ENCODE measurements around the gene FGGY.

FGGY gene

DNA sequence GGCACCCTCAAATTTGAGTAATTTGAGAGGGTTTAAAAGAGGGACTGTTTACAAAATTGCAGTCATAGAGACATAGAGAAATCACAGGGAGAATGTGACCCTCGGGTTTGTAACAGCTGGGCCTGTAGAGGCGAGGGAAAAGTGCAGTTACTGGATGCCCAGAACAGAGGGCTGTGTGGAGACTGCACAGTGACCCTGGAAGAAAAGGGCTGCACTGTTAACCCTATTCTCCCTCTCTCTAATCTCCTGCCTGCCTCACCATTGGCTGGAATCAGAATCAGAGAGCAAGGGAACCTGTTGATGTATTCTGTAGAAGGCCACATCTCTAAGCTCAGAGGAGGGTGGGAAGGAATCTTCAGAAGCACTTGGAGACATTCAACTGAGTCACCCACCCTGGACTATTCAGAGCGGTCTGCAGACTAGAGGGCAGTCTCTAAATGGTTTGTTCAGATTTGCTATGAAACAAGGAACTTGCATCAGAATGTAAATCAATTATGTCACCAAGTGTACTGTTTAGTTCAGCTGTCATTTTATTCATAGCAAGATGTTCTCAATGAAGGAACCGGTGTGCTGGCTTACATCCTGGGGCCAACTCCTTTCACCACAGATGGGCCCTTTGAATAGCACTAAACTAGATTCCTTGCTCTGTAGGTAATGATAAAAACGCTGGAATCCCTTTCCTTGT lies 385.6 kb downstream of the FGGY start:
- DNase-seq (ENCODE audit: low spot score) = no peak

DNA sequence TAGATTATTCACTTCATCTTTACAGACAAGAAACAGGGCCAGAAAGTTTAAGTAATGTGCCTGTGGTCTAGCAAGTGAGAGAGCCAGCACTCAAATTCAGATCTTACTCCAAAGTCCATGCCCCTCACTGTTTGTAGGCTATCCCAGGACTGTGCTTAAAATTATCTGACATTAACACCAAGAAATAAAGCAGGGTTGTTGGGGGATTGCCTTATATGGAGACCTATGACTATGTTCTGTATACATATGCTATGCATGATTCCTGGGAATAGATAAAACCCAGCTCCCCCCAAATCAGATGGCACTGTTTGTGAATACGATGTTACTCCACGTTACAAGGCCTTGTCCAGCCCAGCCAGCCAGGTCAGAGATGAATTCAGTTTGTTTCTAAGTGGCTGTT lies 386.3 kb downstream of the FGGY start:
- DNase-seq (ENCODE audit: low spot score) = no peak

- DNase-seq (ENCODE audit: low spot score) = no peak
Measured at GRCh38 chr1:59684698-59685097, 387.8 kb downstream of the FGGY start.

DNA sequence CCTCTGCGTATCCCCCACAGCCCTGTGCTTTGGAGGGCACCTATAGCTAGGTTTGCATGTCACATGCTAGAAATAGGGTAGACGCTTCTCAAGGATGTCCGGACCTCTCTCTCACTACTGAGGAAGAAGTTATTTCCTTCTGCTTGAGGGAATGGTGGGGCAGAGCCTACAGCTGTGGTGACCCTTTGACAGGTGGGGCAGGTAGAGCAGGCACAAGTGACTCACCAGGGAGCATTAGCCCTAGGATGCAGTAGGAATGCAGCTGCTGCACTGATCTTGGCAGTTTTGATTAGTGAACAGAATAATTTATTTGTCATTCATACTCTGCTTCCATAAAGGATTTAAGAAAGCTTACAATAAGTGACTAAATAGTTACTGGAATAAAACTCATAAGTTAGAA lies 388.2 kb downstream of the FGGY start:
- DNase-seq (ENCODE audit: low spot score) = no peak

- no peak for DNase-seq (ENCODE audit: low spot score)
Measured at GRCh38 chr1:59685666-59686065, 388.8 kb downstream of the FGGY start.

- no peak for DNase-seq (ENCODE audit: low spot score)
Measured at GRCh38 chr1:59686170-59686569, 389.3 kb downstream of the FGGY start.

GRCh38 chr1:59686574-59686973 lies 389.7 kb downstream of the FGGY start:
- no peak for DNase-seq (ENCODE audit: low spot score)

DNA sequence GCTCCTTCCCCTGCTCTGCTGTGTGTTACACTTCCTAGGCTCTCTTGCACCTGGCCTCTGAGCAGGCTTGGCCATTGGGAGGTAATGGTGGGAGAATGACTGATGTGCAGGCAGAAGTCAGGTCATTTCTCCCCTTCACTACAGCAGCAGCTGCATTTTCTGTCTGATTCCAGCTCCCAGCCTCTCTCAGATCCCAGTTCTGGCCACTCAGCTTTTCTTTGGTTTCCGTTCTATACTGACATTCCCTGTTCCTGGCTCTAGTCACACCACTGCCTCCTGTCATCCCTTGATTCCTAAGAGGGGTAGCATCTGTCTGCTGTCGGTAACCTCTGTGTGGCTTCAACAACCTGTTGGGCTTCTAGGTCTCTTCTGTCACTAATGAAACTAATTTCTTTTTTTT lies 390.2 kb downstream of the FGGY start:
- DNase-seq (ENCODE audit: low spot score) = no peak

DNA sequence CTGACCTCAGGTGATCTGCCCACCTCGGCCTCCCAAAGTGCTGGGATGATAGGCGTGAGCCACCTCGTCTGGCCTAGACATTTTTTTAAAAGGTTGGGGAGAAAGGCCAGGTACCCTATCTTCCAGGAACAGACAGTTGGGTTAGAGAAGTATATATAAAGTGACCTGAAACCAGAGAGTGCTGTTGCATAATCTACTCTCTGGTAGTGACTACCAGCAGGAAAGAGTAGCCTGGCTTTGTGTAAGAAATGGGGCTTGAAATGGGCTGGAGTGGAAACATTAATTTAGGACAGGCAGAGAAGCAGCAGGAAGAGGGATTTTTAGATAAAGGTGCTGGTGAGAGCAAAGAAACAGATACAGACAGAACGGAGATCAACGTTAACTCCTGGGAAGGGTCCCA lies 392.1 kb downstream of the FGGY start:
- no peak for DNase-seq (ENCODE audit: low spot score)

DNA sequence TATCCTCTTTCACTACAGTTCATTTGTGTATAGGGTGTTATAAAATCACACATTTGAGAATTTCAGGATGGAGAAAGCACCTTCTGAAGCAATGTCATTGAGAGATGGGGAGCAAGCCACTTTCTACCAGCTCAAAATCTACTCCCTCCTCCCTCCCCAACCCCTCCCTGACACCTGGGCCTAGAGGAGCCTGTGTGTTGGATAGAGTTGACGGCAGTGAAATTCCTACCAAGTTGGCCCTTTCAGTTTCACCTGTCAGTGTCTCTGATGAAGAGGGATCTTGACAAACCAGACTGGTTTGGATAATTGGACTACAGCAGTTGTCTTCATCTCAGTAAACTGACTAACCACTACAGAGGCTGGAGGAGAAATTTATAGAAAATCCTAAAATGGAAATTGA lies 392.8 kb downstream of the FGGY start:
- no peak for DNase-seq (ENCODE audit: low spot score)

DNA sequence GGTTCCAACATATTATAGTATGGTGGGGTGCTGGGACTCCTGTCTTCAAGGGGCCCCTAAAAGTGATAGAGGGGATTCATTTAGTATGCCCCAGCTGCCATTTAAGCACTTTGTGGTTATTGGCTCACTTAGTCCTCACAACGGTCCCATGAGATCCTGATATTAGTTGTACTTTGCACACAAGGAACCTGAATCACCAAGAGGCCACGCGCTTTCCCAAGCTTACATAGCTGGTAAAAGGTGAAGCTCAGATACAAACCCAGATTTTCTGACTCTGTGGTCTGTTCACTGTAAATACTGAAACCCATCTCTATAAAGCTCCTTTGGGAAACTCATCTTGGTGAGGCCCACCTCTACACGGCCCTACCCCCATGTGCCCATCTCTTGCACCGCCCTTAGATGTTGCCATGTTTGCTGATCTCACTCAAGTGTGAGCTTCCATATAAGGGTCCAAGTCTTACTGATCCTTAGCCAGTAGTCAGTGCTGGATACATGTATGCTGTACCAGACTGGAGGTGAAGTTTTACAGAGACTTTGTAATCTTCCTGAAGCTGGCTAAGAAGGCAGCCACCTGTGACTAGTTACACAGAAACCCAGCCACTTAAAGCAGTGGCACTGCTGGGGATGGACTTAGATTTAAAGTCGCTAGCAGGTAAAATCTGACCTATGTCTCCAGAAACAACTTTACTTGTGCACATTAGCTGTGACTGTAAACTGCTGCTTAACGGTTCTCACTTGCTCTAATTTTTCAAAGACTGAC lies 393.5 kb downstream of the FGGY start:
- no peak for DNase-seq (ENCODE audit: low spot score)

DNA sequence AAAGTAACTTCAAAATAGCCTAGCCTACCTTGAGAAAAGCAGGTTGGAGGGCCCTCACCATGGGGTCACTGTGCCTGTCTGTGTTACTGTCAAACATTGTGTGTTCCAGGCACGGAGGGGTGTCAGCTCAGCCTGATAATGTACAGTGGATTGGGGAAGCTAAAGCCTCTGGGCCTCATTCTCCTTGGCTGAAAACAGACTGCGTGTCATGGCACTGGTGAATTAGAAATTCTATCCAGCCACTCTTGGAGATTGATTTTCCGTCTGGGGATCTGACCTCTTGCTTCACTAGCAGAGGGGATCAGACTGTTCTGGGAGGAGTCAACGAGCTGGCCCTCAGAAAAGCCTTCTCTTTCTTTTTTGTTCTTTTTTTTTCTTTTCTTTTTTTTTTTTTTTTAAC lies 394.4 kb downstream of the FGGY start:
- DNase-seq (ENCODE audit: low spot score) = no peak

- no peak for DNase-seq (ENCODE audit: low spot score)
Measured at GRCh38 chr1:59692591-59692990, 395.7 kb downstream of the FGGY start.

GRCh38 chr1:59693406-59693805 lies 396.5 kb downstream of the FGGY start:
- DNase-seq (ENCODE audit: low spot score) = no peak

DNA sequence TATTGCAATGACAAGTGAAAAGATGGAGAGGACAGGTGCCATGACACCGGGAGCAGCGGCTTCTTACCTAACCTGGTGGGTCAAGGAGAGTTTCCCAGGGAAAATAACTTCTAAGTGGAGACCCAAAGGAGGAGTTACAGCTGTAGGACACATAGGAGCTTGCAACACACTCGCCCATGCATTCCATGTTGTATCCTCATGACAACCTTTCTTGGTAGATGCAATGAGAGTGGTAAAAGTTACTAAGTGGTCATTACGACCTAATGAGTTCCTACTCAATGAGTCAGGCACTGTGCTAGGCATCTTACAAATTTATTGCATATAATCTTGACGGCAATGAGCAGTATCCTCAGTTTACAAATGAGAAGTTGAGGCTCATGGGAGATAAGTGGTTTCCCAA lies 398.4 kb downstream of the FGGY start:
- no peak for DNase-seq (ENCODE audit: low spot score)

GRCh38 chr1:59696421-59697115 lies 399.7 kb downstream of the FGGY start:
- no peak for DNase-seq (ENCODE audit: low spot score)

DNA sequence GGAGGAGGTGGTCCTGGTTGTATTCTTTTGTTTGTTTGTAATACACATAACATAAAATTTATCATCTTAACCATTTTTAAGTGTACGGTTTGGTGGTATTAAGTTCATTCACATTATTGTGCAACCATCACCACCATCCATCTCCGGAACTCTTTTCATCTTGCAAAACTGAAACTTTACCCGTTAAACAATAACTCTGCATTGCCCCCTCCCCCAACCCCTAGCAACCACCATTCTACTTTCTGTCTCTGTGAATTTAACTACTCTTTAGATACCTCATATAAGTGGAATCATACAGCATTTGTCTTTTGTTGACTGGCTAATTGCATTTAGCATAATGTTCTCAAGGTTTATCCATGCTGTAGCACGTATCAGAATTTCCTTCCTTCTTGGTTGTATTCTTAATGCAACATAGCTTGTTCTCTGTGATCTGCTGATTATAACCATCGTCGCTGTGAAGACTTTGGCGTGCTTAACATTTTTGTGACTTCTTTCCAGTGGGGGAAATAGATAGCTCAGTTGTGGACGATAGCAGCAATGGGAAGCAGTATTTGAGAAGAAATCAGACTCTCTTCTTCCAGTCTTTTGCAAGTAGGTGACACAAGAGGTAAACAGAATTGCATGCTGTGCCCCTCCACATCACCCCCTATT lies 400.4 kb downstream of the FGGY start:
- DNase-seq (ENCODE audit: low spot score) = no peak

DNA sequence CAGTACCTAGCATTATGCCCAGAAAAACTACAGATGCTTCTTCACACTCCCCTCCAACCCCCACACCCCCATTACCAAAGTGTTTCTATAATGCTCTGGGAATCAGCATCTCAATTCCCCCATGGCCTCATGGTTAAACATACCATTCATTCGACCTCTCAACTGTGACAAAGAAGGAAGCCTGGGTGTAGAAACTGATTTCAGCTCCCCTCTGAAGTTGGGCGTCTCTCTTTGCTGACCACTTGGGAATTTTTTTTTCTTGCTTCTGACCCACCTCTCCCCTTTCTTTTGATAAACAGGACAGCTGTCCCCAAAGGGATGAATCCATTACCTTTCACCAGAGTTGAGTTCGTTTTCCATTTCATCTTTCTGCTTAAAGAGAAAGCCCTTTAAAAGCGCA lies 401.5 kb downstream of the FGGY start:
- no peak for DNase-seq (ENCODE audit: low spot score)

DNA sequence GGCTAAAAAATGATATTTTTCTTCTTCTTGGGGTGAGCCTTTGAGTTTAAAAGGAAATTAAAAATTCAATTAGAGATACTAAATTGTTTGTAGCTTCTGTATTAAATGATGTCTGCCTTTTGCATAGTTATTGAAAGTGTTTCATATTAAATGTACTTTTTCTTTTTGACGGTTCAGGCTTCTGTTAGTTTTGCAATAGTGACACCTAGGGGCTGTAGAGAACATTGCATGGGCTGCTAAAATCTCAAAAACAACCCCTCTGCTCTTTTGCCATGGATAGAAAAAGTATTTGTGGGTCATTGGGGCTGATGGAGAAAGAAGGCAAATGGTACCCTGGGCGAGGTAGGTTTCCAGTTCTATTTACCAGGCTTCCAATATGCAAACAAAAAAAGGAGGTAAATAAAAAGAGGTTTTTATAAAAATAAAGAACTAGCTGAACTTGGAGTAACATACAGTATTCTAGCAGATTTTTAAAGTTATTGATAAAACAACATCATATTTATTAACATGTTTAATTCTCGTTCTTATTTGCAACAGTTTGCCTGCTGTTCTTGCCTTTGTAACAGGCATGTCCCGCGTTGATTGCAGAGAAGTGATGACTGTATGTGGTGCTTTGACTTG lies 402.4 kb downstream of the FGGY start:
- peak; percentile 45 for DNase-seq (ENCODE audit: low spot score)

DNA sequence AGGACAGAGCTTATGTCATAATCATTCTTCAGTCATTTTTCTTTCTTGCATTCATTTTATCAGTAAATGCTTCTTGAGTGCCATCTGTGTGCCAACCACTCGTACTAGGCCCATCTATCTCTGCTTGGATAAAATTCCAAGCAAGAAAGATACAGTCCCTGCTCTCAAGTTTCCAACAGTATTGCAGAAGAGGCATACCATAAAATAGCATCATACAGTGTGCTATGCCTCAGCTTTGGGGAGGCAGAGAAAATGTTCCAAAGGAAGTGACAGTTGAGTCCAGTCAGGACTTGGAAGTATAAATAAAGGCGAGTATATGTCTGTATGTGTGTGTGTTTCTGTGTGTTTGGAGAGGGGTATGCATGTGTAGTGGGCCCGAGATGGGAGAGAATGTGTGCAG lies 404.5 kb downstream of the FGGY start:
- DNase-seq (ENCODE audit: low spot score) = no peak

GRCh38 chr1:59703226-59703917 lies 406.5 kb downstream of the FGGY start:
- DNase-seq (ENCODE audit: low spot score) = no peak

- no peak for DNase-seq (ENCODE audit: low spot score)
Measured at GRCh38 chr1:59703918-59704378, 407.1 kb downstream of the FGGY start.

All from D341Med (cell line).